Activated CD4-positive, alpha-beta T cell treated with anti-CD3 and anti-CD28 coated beads for 24 hours (primary cell): ENCODE measurements around the gene MED8.
A peak's percentile ranks its signal among the peaks of the same experiment; 100 is the strongest.

Experiments used
- DNase-seq, 2 donors: peaks; one replicate each; pipeline ENCODE4 v3.0.0-alpha.2; 2020; ENCODE audit warnings: low read depth in 2 of 2

Gene MED8

DNA sequence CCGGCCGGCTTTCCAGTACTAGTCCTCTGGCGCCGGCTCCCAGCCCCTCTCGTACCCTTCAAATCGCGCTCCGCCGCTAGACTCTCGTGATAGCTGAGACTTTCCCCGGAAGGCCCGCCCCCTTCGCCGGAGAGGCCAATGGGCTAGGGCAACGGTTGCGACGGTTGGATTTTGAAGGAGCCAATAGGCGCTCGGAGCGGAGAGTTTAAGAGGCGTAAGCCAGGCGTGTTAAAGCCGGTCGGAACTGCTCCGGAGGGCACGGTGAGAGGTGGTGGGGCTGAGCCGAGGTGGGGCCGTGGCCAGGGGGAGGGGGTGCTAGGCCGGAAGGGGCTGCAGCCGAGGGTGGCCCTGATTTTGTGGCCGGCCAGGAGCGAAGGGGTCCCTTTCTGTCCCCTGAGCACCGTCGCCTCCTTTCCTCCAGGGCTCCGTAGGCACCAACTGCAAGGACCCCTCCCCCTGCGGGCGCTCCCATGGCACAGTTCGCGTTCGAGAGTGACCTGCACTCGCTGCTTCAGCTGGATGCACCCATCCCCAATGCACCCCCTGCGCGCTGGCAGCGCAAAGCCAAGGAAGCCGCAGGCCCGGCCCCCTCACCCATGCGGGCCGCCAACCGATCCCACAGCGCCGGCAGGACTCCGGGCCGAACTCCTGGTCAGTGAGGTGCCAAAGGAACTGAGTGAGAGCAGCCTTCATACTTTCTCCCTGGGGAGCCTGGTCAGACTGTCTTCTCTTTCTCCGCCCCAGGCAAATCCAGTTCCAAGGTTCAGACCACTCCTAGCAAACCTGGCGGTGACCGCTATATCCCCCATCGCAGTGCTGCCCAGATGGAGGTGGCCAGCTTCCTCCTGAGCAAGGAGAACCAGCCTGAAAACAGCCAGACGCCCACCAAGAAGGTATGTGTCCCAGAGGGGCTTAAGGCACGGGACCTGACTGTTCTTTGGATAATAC lies 30.6 kb downstream of the MED8 start, which contains the start of gene CDC20:
Gene CDC20, plus strand, starts transcription at position 236 of the 948 bp plus-strand sequence. Its CDS starts 235 bp downstream, at position 471.
- DNase-seq = peak; percentile 99

DNA sequence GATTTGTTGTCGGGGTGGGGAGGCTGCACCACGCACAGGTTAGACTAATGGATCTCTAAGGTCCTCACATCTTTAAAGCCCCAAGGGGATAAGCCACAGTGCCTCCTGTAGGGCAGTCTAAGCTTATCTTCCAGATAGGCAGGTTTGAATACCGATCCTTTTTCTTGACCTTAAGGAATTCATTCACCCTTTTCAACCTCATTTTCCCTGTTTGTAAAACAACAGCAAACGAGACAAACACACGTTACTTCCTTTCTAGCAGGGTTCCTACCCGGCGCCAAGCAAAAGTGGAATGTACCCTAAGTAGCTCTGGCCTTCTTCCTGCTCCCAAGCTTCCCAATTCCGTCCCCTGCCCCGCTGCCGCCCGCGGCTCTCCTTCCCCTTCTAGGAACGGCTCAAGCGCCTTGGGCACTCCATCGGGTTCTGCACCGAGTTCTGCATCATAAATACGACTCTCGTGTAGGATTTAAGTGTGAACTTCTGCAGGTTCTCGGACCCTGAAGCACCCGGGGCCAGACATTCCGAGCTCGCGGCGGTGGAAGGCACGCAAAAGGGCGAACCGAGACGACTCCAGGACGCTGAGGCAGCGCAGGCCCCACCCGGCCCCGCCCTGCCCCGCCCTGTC lies 31.4 kb downstream of the MED8 start:
- no peak for DNase-seq

DNA sequence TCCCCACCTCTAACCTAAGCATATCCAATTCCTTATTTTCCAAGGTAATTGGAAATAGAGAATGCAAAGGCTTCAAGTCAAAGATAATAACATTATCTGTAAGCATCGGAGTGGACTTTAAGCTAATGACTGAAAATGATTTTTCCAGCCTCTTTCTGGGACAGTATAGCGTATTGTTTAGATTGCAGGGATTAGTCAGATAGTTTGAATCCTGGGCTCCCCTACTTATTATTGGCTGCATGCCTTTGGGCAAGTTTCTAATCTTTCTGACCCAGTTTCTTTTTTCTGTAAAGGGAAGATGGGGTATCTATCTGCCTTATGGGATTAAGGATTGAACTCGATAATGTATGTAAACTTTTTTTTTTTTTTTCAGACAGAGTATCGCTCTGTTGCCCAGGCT lies 32.3 kb downstream of the MED8 start:
- no peak for DNase-seq

DNA sequence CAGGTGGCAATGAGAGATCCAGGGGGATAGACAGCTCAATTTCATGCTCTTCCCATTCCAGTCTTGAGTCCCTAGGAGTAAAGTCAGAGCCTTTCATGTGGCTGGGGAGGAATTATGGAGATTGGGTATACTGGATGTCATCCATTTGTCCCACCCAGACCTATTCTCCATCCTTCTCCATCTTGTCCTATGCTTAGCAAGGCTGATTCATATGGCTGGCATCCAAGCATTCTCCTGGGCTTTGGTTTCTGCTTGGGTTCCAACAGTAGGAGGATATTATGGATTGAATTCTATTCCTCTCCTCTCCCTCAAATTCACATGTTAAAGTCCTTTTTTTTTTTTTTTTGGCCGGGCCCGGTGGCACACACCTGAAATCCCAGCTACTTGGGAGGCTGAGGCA lies 34.7 kb downstream of the MED8 start:
- DNase-seq = no peak

DNA sequence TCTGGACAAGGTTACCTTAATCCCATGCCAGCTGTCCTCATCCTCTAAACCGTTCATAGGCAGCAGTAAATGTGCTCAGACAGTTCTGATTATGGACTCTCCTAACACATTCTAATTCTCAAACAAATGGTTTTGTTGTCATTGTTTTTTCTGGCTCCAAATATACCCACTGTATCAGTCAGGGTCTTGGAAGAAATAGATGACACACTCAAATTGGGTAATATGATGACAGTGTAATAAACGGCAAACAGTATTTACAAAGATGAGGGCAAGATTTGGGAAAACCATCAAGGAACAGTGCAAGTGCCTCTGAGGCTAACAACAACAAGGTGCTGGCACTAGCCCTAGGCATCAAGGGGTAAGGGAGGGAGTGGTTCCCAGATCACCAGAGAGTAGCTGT lies 35.1 kb downstream of the MED8 start:
- DNase-seq = no peak

DNA sequence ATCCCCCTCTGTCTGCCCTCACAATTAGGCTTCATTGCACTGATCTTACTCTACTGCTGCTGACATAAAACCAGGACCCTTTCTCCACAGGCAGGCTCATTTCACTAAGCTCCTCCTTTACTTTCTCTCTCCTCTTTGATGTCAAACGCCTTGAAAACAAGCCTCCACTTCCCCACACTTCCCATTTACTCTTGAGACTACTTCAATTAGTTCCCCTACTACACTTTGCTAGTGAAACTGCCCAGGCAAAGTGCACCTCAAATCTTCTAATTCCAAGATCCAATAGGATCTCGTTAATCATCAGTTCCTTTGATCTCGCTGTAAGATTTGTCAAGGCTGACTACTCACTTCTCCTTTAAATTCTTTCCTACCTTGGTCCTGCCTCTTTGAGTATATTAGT lies 36.7 kb downstream of the MED8 start:
- DNase-seq = no peak

DNA sequence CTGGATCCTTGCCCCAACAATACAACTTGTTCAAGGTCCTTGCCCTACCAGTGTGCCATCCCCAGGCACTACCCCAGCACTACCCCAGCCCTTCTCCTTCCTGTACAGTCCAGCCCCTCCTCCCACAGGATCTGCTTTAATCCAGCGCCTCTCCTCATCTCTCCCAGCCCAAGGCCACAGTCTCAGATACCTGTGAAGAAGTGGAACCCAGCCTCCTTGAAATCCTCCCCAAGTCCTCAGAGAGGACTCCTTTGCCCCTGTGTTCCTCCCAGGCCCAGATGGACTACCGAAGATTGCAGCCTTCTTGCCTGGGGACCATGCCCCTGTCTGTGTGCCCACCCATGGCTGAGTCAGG lies 37.3 kb downstream of the MED8 start:
- no peak for DNase-seq

DNA sequence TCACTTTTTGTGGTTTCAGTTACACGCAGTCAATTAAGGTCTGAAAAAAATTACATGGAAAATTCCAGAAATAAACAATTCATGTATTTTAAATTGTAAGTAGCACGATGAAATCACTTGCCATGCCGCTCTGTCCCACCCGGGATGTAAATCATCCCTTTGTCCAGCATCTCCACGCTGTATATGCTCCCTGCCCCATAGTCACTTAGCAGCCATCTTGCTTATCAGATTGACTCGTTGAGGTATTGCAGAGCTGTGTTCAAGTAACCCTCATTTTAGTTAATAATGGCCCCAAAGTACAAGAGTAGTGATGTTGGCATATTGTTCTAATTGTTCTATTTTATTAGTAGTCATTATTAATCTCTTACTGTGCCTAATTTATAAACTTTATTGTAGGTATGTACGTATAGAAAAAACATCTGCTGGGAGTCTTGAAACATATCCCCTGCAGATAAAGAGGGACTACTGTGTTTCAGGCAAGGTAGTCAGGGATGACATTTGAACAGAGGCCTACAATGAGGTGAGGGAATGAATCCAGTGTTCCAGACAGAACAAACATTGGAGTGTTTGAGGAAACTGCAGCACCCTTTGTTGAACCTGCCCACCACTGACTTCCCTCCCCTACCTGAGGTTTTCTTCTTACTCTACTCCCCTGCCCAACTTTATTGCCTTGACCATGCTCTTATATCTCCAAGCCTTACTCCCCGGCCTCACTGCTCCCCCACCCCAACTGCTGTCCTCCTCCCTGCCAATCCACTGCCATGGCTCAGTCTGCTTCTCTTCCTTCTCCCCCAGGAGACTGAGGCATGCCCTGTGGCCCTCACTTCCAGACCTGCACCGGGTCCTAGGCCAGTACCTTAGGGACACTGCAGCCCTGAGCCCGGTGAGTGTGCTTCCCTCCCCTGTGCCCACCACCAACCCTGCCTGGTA lies 37.9 kb downstream of the MED8 start:
- DNase-seq = no peak

DNA sequence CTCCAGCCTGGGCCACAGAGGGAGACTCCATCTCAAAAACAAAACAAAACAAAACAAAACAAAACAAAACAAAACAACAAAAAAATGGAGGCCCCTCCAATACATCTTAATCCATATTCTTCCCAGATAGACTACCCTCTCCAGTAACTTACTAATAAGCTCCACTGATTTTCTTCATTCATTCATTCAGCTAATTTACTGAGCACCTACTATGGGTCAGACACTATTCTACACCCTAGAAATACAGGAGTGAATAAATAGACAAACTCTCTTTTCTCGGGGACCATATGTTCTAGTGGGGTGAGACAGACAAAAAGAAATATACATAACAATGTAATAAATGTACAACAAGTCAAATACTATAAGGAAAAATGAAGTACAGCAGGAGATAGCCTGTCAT lies 38.6 kb downstream of the MED8 start:
- DNase-seq = no peak

DNA sequence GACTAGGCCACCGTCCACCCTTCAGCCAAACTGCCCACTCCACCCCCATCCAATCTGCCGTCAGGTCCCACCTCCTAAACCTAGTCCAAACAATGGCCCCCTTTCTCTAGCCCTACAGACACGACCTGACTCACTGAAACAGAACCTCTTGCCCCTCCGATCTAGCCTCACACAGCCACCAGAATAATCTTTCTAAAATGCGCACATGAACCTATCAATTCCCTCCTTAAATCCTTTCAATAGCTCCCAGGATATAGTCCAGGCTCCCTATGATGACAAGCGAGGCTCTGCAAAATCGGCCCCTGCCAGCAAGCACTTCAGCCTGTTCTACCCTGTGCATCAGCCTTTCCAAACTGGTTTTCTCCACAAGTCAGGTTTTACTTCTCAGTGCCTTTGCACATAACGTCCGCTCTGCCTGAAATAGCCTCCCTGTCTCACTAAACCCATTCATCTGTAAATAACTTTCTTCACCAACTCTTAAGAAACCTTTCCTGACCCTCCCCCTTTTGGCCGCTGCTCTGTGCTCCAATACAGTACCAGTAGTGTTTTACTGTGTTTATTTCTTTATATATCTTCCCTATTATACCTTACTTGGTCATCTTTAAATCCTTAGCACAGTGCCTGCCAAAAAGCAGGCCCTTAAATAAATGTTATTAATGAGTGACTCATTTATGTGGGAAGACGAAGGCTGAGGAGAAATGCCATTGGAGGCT lies 39.9 kb downstream of the MED8 start:
- no peak for DNase-seq

DNA sequence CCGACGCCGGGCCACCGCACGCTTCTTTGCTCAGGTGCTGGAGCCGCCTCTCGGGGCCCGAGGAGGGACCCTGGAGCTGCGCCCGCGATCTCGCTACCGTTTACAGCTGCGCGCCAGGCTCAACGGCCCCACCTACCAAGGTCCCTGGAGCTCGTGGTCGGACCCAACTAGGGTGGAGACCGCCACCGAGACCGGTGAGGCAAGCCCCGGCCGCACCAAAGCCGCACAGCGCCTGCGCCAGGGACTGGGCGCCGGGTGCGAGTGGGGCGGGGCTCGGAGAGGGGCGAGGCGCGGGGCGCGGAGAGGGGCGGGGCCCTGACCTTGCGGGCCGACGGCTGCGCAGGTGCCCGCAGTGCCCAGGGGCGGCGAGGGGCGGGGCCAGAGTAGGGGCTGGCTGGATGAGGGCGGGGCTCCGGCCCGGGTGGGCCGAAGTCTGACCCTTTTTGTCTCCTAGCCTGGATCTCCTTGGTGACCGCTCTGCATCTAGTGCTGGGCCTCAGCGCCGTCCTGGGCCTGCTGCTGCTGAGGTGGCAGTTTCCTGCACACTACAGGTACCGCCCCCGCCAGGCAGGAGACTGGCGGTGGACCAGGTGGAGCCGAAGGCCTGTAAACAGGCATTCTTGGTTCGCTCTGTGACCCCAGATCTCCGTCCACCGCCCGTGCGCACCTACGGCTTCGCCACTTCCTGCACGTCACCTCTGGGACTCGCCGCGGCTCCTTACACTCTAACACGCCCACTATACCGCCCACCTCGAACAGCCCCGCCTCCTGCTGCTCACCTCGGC lies 40.6 kb downstream of the MED8 start:
- DNase-seq = peak in 1 of 2 donors; percentile 37

DNA sequence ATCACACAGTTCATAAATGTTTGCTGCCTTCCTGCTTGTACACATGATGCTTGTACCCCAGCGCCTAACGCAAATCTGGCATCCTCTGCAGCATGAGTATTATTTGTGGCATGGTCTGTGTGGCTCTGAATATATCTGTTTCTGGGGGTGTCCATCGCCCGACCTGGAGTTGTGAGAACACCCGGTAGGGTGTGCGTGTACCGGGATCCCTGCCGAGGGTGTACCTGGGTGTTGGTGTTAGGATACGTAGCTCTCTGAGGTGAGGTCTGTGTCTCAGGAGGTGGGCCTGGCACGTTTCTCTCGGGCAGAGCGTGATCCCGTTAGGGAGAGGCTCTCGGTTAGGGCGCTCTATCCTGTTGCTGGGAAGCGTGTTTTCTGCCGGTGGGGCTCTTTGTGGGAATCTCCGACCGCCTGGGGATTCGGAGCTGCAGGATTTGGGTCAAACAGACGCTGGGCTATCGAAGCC lies 41.2 kb downstream of the MED8 start:
- DNase-seq = no peak

DNA sequence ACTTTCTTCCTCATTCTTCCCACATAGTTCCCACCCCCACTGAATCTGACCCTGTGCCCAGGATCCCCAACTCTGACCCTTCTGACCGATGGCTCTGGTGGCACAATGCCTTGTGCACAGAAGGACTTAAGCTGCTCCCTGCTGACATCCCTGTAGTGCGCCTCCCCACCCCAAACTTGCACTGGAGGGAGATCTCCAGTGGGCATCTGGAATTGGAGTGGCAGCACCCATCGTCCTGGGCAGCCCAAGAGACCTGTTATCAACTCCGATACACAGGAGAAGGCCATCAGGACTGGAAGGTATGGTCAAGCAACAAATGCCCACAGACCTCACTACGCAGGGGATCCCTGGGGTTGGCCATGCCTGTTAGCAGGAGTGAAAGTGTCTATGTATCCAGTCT lies 43.0 kb downstream of the MED8 start:
- DNase-seq = no peak

DNA sequence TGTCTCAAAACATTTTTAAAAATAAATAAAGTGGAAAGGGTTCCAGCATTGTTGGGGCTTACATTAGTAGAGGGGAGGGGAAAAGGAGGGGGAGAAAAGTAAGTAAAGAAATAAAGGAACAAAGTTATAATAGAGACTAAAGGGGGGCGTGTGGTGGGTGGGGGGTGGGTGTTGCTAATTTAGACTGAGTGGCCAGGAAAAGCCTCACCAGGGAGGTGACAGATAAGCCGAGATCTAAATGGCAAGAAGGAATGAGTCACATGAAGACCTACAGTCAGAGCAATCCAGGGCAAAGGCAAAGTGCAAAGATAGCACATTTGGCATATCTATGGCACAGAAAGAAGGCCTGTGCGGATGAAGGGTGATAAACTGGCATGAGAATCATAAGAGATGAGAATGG lies 44.5 kb downstream of the MED8 start:
- no peak for DNase-seq

DNA sequence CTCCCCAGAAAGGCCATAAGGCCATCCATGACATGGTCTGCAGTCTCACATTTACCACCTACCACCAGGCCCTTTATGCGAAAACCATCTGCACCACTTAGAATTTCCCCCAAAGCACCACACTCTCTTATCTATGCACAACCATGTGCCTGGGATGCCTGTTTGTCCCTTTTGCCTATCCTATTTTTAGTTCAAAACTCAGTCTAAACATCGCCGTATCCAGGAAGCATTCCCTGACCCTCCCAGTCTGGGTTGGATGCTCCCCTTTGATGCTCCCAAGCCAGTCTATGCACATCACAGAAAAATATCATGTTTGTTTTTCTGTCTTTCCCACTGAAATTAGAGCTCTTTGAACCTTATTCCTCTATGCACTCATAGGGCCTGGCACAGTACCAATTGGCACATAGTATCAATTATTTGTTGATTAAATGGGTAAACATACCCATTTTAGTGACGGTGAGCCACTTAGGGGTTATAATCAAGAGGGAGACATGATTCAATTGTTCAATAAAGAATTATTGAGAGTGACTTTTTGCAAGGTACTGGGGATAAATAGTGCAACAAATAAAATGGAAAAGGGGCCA lies 45.2 kb downstream of the MED8 start:
- no peak for DNase-seq

DNA sequence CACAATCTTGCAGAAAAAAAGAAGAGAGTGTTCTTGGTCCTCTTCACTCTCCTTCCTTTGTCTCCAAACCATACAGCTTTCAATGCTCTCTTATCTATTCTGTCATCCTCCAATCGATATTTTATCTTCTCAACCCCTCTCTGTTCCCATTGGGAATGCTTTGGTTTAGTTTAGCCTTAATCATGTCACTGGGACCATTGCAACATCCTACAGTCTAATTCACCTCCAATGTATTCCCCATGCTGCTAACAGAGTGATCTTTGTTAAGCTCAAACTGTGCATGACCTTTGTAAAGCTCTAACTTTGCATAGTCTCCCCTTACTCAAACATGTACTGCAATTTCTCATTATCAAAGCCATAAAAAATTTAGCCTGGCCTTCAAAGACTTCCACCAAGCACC lies 49.0 kb downstream of the MED8 start:
- no peak for DNase-seq

DNA sequence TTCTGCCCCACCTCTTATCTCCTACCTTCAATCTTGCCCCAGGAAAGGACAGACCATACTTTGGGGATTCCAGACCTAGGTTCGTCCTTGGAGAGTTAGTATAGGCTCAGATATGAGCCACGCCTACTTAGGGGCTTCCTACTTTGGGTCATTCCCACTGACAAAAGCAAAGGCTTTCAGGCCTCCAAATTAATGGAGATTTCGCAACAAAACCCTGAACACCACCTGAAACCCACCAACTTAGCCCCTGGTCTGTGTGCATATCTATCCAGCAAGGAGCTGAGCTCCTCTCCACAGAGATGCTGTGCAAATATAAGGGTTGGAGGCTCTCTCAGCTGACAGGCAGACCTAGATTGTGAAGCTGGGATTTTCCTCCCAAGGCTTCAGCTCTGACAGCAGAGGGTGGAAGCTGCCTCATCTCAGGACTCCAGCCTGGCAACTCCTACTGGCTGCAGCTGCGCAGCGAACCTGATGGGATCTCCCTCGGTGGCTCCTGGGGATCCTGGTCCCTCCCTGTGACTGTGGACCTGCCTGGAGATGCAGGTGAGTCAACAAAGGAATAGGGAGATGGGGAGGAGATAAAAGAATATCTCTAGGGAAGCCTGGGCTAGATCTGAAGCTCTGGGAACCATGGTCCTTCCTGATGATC lies 49.9 kb downstream of the MED8 start:
- no peak for DNase-seq

DNA sequence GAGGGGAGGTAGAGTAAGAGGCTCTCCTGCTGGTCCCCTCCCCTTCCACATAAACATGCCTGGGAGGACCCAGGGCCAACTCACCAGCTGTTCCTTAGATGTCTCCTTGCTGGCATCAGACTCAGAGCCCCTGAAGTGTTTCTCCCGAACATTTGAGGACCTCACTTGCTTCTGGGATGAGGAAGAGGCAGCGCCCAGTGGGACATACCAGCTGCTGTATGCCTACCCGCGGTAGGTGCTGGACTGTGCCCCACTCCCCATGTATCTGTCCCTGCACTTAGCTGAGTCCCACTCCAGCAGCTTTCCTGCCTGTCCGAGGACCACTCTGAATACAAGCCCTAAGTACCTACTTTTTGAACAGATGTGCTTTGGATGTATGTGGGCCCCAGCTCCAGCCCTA lies 51.6 kb downstream of the MED8 start:
- DNase-seq = no peak

DNA sequence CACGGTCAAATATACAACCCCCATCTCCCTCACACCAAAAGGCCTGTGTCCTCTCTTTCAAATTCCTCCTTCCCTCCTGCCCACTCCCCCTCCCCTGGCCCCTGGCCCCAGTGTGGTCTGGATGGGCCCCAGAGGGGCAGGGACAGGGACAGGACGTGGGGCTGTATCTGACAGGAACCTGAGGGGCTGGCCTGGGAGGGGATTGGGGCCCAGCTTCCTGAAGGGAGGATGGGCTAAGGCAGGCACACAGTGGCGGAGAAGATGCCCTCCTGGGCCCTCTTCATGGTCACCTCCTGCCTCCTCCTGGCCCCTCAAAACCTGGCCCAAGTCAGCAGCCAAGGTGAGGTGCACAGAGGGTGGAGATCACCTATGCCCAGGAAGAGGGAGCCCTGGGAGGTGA lies 52.0 kb downstream of the MED8 start, which contains the start of gene MPL:
Gene MPL, plus strand, starts transcription at position 231 of the 400 bp plus-strand sequence. Its CDS starts 31 bp downstream, at position 262.
- DNase-seq = no peak
